ENCODE data around the gene KCNIP4.

KCNIP4 gene

GRCh38 chr4:21327976-21328700 lies 620.4 kb downstream of the KCNIP4 start:
- no peak for DNase-seq

GRCh38 chr4:21320034-21320433 lies 628.5 kb downstream of the KCNIP4 start:
- DNase-seq = no peak

- DNase-seq = no peak
Measured at GRCh38 chr4:21307709-21308108, 640.9 kb downstream of the KCNIP4 start.

- DNase-seq = no peak
Measured at GRCh38 chr4:21304540-21304887, 644.1 kb downstream of the KCNIP4 start.

- no peak for DNase-seq
Measured at GRCh38 chr4:21290562-21290961, 658.0 kb downstream of the KCNIP4 start.

GRCh38 chr4:21276046-21276445 lies 672.5 kb downstream of the KCNIP4 start:
- no peak for DNase-seq

- DNase-seq = no peak
Measured at GRCh38 chr4:21271439-21272052, 677.0 kb downstream of the KCNIP4 start.

GRCh38 chr4:21248331-21248730 lies 700.2 kb downstream of the KCNIP4 start:
- no peak for DNase-seq

- DNase-seq = no peak
Measured at GRCh38 chr4:21242163-21242562, 706.4 kb downstream of the KCNIP4 start.

- DNase-seq = no peak
Measured at GRCh38 chr4:21226637-21227538, 721.7 kb downstream of the KCNIP4 start.

- DNase-seq = no peak
Measured at GRCh38 chr4:21211846-21212245, 736.7 kb downstream of the KCNIP4 start.

- DNase-seq = no peak
Measured at GRCh38 chr4:21209860-21210259, 738.7 kb downstream of the KCNIP4 start.

GRCh38 chr4:21205821-21206531 lies 742.6 kb downstream of the KCNIP4 start:
- DNase-seq = no peak

GRCh38 chr4:21203416-21203815 lies 745.2 kb downstream of the KCNIP4 start:
- no peak for DNase-seq

GRCh38 chr4:21202959-21203358 lies 745.6 kb downstream of the KCNIP4 start:
- no peak for DNase-seq

- DNase-seq = no peak
Measured at GRCh38 chr4:21198683-21199082, 749.9 kb downstream of the KCNIP4 start.

GRCh38 chr4:21195682-21196081 lies 752.9 kb downstream of the KCNIP4 start:
- no peak for DNase-seq

GRCh38 chr4:21192367-21192766 lies 756.2 kb downstream of the KCNIP4 start:
- DNase-seq = no peak

- no peak for DNase-seq
Measured at GRCh38 chr4:21191317-21191716, 757.3 kb downstream of the KCNIP4 start.

- DNase-seq = no peak
Measured at GRCh38 chr4:21184788-21185187, 763.8 kb downstream of the KCNIP4 start.

- no peak for DNase-seq
Measured at GRCh38 chr4:21181716-21182115, 766.9 kb downstream of the KCNIP4 start.

GRCh38 chr4:21177871-21178270 lies 770.7 kb downstream of the KCNIP4 start:
- DNase-seq = no peak

- DNase-seq = no peak
Measured at GRCh38 chr4:21177092-21177491, 771.5 kb downstream of the KCNIP4 start.
